ENCODE data around the gene FRMD4A. TPM values are rescaled to one million over a fixed set of nuclear protein-coding genes. Genes with fewer than 3 reads are reported as not detected.

Gene FRMD4A
- total and polyA plus RNA-seq, 11 donors = 12.2 to 58.1 (median 28.1) TPM

DNA sequence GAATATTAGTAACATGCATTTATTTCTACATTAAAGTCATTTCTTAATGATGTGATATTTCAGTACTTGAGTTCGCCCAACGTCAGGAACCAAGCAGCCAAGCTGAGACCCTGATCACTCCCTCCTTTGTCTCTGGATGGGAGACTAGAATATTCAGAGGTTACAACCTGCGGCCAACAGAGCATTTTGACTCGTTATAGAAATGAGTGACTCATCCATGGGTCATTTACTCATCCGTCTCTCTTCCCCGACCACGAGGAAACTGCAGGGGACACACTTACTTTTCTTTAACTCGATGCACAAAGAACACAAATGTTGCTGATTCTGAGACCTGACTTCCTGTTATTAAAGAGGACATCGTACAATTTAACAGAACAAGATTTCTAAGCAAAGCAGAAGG lies 343.3 kb downstream of the FRMD4A start:
- intact Hi-C loops (cut with DNase I) = no loop called here
- ATAC-seq (no peak), DNase-seq (no peak)
- TF ChIP-seq POLR2A (IDR thresholded peaks at IDR 0.05) = no peak
- TF ChIP-seq, protein P1, sequence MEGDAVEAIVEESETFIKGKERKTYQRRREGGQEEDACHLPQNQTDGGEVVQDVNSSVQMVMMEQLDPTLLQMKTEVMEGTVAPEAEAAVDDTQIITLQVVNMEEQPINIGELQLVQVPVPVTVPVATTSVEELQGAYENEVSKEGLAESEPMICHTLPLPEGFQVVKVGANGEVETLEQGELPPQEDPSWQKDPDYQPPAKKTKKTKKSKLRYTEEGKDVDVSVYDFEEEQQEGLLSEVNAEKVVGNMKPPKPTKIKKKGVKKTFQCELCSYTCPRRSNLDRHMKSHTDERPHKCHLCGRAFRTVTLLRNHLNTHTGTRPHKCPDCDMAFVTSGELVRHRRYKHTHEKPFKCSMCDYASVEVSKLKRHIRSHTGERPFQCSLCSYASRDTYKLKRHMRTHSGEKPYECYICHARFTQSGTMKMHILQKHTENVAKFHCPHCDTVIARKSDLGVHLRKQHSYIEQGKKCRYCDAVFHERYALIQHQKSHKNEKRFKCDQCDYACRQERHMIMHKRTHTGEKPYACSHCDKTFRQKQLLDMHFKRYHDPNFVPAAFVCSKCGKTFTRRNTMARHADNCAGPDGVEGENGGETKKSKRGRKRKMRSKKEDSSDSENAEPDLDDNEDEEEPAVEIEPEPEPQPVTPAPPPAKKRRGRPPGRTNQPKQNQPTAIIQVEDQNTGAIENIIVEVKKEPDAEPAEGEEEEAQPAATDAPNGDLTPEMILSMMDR (IDR thresholded peaks at IDR 0.05) = no peak
- no peaks in the 10 kb centered on the region for H3K36me3 ChIP-seq
- H3K27ac ChIP-seq = peak overlapping the region in 2 of 12 donors; percentile 3 to 24
- WGBS, 4 donors = 49 to 61% (median 53%) methylated on average over 9 of the region's 9 CpGs
- H3K27me3 ChIP-seq = no peaks in the 10 kb centered on the region
- H3K9me3 ChIP-seq = no peaks in the 10 kb centered on the region
- H3K4me1 ChIP-seq = peaks cover 0 to 44% (median 27%) of the 10 kb centered on the region in 12 donors
- no peak overlapping the region for H3K4me3 ChIP-seq

DNA sequence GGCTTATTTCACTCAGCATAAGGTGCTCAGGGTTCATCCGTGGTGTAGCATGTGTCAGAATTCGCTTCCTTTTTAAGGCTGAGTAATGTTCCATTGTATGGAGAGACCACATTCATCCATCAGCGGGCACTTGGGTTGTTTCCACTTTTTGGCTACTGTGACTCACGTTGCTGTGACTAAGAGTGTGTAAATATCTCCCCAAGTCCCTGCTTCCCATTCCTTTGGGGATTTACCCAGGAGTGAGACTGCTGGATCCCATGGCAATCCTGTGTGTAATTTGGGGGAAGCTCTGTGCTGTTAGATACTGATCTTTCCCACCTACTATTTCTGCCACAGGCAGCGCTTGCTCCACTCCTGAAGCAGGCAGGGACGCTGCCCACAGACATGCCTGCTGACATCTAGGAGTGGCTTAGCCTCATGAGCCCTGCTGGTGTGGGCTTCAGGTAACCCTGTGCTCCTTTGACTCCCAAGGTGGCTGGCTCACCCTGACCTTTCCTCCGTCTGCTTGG lies 346.0 kb downstream of the FRMD4A start:
- intact Hi-C loops (cut with DNase I) = no loop called here
- no peaks in the 10 kb centered on the region for H3K36me3 ChIP-seq
- TF ChIP-seq, protein P1 (IDR thresholded peaks at IDR 0.05) = no peak
- TF ChIP-seq POLR2A (IDR thresholded peaks at IDR 0.05) = no peak
- ATAC-seq (peak in 1 of 4 donors; percentile 26), DNase-seq (no peak)
- no peak overlapping the region for H3K27ac ChIP-seq
- H3K4me3 ChIP-seq = no peak overlapping the region
- peaks cover 0 to 16% (median 5%) of the 10 kb centered on the region in 12 donors for H3K4me1 ChIP-seq
- 83 to 86% (median 84%) methylated on average over 6 to 7 of the region's 7 CpGs for WGBS, 4 donors
- no peaks in the 10 kb centered on the region for H3K27me3 ChIP-seq
- H3K9me3 ChIP-seq = no peaks in the 10 kb centered on the region

- no peak for ATAC-seq
- Histone ChIP-seq H3K27ac (no peak overlapping the region), H3K4me1 (peaks cover 0 to 20% (median 1%) of the 10 kb centered on the region in 12 donors), H3K27me3 (no peaks in the 10 kb centered on the region), H3K4me3 (no peak overlapping the region), H3K36me3 (no peaks in the 10 kb centered on the region), H3K9me3 (no peaks in the 10 kb centered on the region)
- no peak for DNase-seq
- intact Hi-C loops (cut with DNase I) = no loop called here
- WGBS, 4 donors = 83 to 89% (median 85%) methylated on average over 9 of the region's 9 CpGs
- TF ChIP-seq, protein P1 (IDR thresholded peaks at IDR 0.05) = no peak
- no peak for TF ChIP-seq POLR2A (IDR thresholded peaks at IDR 0.05)
These were observed 347.7 kb downstream of the FRMD4A start for GRCh38 chr10:13983035-13983434.

DNA sequence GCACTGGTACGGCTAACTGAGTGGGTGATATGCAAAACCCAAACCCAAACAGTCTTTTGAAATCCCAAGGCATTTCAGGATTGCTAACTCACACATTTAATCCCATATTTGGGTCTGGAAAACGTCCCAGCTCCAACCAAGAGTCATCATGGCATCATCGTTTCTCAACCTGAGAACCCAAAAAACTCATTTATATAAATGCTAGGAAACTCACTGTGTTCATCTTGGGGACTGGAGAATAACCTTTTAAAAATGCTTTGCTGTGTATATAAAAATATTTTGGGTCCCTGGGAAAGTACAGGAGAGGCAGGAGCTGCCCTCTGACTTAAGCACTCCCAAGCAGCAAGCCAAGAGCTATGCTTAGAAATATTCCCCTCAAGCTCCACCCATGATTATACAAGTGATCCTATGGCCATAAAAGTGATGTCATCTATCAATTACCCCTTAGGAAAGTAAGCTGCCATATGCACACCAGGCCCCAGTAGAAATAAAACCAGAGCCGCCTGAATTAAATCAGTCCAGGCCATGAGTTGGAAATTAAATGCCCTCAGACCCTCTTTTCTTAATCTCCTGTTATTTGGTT lies 352.1 kb downstream of the FRMD4A start:
- no peak for DNase-seq
- H3K9me3 ChIP-seq = no peaks in the 10 kb centered on the region
- peak overlapping the region in 2 of 12 donors; percentile 42 to 49 for H3K27ac ChIP-seq
- no peak for TF ChIP-seq POLR2A (IDR thresholded peaks at IDR 0.05)
- TF ChIP-seq, protein P1 (IDR thresholded peaks at IDR 0.05) = no peak
- no peak overlapping the region for H3K4me3 ChIP-seq
- H3K36me3 ChIP-seq = no peaks in the 10 kb centered on the region
- H3K4me1 ChIP-seq = peaks cover 0 to 11% (median 0%) of the 10 kb centered on the region in 12 donors
- intact Hi-C loops (cut with DNase I) = loop anchor here in 1 of 10 donors (10.0 kb wide), 1 partner anchor 184 kb away; no protein-coding TSS in a partner anchor
- ATAC-seq = no peak
- WGBS, 4 donors = 64 to 84% (median 81%) methylated on average over 4 of the region's 4 CpGs
- peaks cover 0 to 10% (median 0%) of the 10 kb centered on the region in 9 donors for H3K27me3 ChIP-seq

Measured in heart left ventricle (tissue), 16 donors.